Naive thymus-derived CD8-positive, alpha-beta T cell (primary cell): ENCODE data around the gene GRK5. TPM values are rescaled to one million over a fixed set of nuclear protein-coding genes. Genes with fewer than 3 reads are reported as not detected.

ENCODE experiments used
- ATAC-seq, 2 donors: fragments of 150-1000 bp; cut with Tn5 transposase in 1 of 2; sonication (Bioruptor Pico), chemical (Tn5 transposase) in 1 of 2; 1 replicate in 1 of 2; 2 replicates in 1 of 2; pipeline ENCODE4 v1.10.0; 2021; ENCODE audit warnings: mild to moderate bottlenecking in 2 of 2, moderate library complexity in 2 of 2
- POLR2A ChIA-PET: fragments of 350-600 bp; sonication (Branson Sonifier 250); formaldehyde crosslinking; loops from one replicate; lab custom pipeline; 2021; ENCODE audit warnings: antibody characterized with exemption; lab: Charles Lee
- DNase-seq, 10 donors: peaks; one replicate each; pipeline versions ENCODE4 v3.0.0 to v3.0.0-alpha.2; 2020 to 2022
- H3K27ac Mint-ChIP-seq, 10 donors: one replicate each; pipeline ENCODE4 v1.8.0; 2020 to 2022; ENCODE audit warnings: mild to moderate bottlenecking in 10 of 10, mixed read lengths in 10 of 10, moderate library complexity in 4 of 10, inconsistent platforms in 1 of 10
- H3K27me3 Mint-ChIP-seq, 5 donors: one replicate each; pipeline ENCODE4 v1.8.0; 2021 to 2022; ENCODE audit warnings: mixed read lengths in 5 of 5
- H3K36me3 Mint-ChIP-seq, 3 donors: one replicate each; pipeline ENCODE4 v1.8.0; 2020 to 2022; ENCODE audit warnings: mixed read lengths in 3 of 3, mild to moderate bottlenecking in 2 of 3, inconsistent platforms in 1 of 3
- H3K4me1 Mint-ChIP-seq, 4 donors: one replicate each; pipeline ENCODE4 v1.8.0; 2021 to 2022; ENCODE audit warnings: mixed read lengths in 4 of 4
- H3K4me3 Mint-ChIP-seq, 10 donors: one replicate each; pipeline ENCODE4 v1.8.0; 2020 to 2022; ENCODE audit warnings: mild to moderate bottlenecking in 10 of 10, mixed read lengths in 10 of 10, moderate library complexity in 6 of 10, inconsistent platforms in 1 of 10
- H3K9me3 Mint-ChIP-seq, 9 donors: one replicate each; pipeline ENCODE4 v1.8.0; 2020 to 2022; ENCODE audit warnings: mixed read lengths in 9 of 9, mild to moderate bottlenecking in 3 of 9, inconsistent platforms in 1 of 9, moderate library complexity in 1 of 9
- polyA plus RNA-seq, 3 donors: library from polyadenylated mRNA; unstranded; fragments of 300-500 nt; fragmentation: Illumina TruSeq; gene quantifications; one replicate each; pipeline ENCODE4 v1.2.3, GENCODE V29; 2021
- total RNA-seq, 8 experiments: library from RNA in 2 of 8; stranded (reverse) in 2 of 8; gene quantifications; one replicate each; pipeline ENCODE4 v1.2.3 and lab custom pipeline; 2021 to 2026

Gene GRK5
- total and polyA plus RNA-seq, 5 experiments from 2014 or later, result 4.4 to 23.2 (median 11.0) TPM

GRCh38 chr10:119495545-119495944 lies 288.2 kb downstream of the GRK5 start:
- DNase-seq, result no peak
- no peaks in the 10 kb centered on the region for H3K27me3 Mint-ChIP-seq
- peaks cover 0 to 27% (median 11%) of the 10 kb centered on the region in 3 donors for H3K36me3 Mint-ChIP-seq
- no peak for ATAC-seq
- POLR2A ChIA-PET, result interaction anchor here (0.5 to 28.6 kb wide), 7 partner anchors 10 to 199 kb away, joined by 3 to 674 read pairs (median 4); partner anchors contain the start of gene RGS10
- H3K9me3 Mint-ChIP-seq, result no peaks in the 10 kb centered on the region
- H3K4me3 Mint-ChIP-seq, result peak overlapping the region in 3 of 10 donors; percentile 22 to 52 (median 33)
- peaks cover 48 to 89% (median 82%) of the 10 kb centered on the region in 4 donors for H3K4me1 Mint-ChIP-seq
- H3K27ac Mint-ChIP-seq, result peak overlapping the region; percentile 74 to 100 (median 95)

- Mint-ChIP-seq H3K4me1 (peaks cover 52 to 94% (median 89%) of the 10 kb centered on the region in 4 donors), H3K4me3 (peak overlapping the region in 7 of 10 donors; percentile 28 to 62 (median 42)), H3K9me3 (no peaks in the 10 kb centered on the region), H3K36me3 (peaks cover 0 to 27% (median 11%) of the 10 kb centered on the region in 3 donors), H3K27ac (peak overlapping the region; percentile 76 to 100 (median 93)), H3K27me3 (no peaks in the 10 kb centered on the region)
- ATAC-seq, result peak in 1 of 2 donors; percentile 19
- POLR2A ChIA-PET, result interaction anchor here (0.7 to 28.6 kb wide), 5 partner anchors 13 to 200 kb away, joined by 3 to 674 read pairs (median 4); partner anchors contain the start of gene RGS10
- no peak for DNase-seq
Measured at GRCh38 chr10:119496273-119496672, 288.9 kb downstream of the GRK5 start.

- DNase-seq (no peak), ATAC-seq (no peak)
- peaks cover 0 to 27% (median 14%) of the 10 kb centered on the region in 3 donors for H3K36me3 Mint-ChIP-seq
- peak overlapping the region in 5 of 10 donors; percentile 26 to 68 (median 43) for H3K4me3 Mint-ChIP-seq
- H3K4me1 Mint-ChIP-seq, result peaks cover 55 to 94% (median 89%) of the 10 kb centered on the region in 4 donors
- no peaks in the 10 kb centered on the region for H3K9me3 Mint-ChIP-seq
- no peaks in the 10 kb centered on the region for H3K27me3 Mint-ChIP-seq
- peak overlapping the region; percentile 90 to 100 (median 98) for H3K27ac Mint-ChIP-seq
- POLR2A ChIA-PET, result interaction anchor here (10.0 to 28.6 kb wide), 2 partner anchors 19 to 40 kb away, joined by 71 to 674 read pairs; partner anchors contain the start of gene RGS10
Measured at GRCh38 chr10:119497243-119497642, 289.9 kb downstream of the GRK5 start.

- peak; percentile 3 to 6 for ATAC-seq
- H3K4me1 Mint-ChIP-seq, result peaks cover 56 to 98% (median 94%) of the 10 kb centered on the region in 4 donors
- peak in 6 of 10 donors; percentile 38 to 63 (median 52) for DNase-seq
- peak overlapping the region; percentile 94 to 100 (median 99) for H3K27ac Mint-ChIP-seq
- H3K9me3 Mint-ChIP-seq, result no peaks in the 10 kb centered on the region
- H3K27me3 Mint-ChIP-seq, result no peaks in the 10 kb centered on the region
- POLR2A ChIA-PET, result interaction anchor here (1.0 to 28.6 kb wide), 6 partner anchors 10 to 292 kb away, joined by 3 to 674 read pairs (median 32); partner anchors contain the start of genes GRK5 and RGS10
- H3K36me3 Mint-ChIP-seq, result peaks cover 0 to 38% (median 14%) of the 10 kb centered on the region in 3 donors
- H3K4me3 Mint-ChIP-seq, result peak overlapping the region; percentile 12 to 84 (median 78)
Measured at GRCh38 chr10:119498889-119499676, 291.7 kb downstream of the GRK5 start.

GRCh38 chr10:119499677-119500002 lies 292.3 kb downstream of the GRK5 start:
- Mint-ChIP-seq H3K36me3 (peaks cover 0 to 43% (median 14%) of the 10 kb centered on the region in 3 donors), H3K9me3 (no peaks in the 10 kb centered on the region), H3K4me1 (peaks cover 54 to 98% (median 94%) of the 10 kb centered on the region in 4 donors), H3K27me3 (no peaks in the 10 kb centered on the region), H3K27ac (peak overlapping the region; percentile 94 to 100 (median 99)), H3K4me3 (peak overlapping the region; percentile 12 to 84 (median 78))
- DNase-seq, result no peak
- no peak for ATAC-seq
- POLR2A ChIA-PET, result interaction anchor here (0.6 to 28.6 kb wide), 7 partner anchors 10 to 417 kb away, joined by 3 to 674 read pairs (median 11); partner anchors contain the start of genes GRK5 and RGS10

GRCh38 chr10:119500123-119500795 lies 292.9 kb downstream of the GRK5 start:
- Mint-ChIP-seq H3K9me3 (no peaks in the 10 kb centered on the region), H3K36me3 (peaks cover 0 to 41% (median 18%) of the 10 kb centered on the region in 3 donors), H3K27me3 (no peaks in the 10 kb centered on the region), H3K4me3 (peak overlapping the region; percentile 19 to 84 (median 78)), H3K4me1 (peaks cover 54 to 98% (median 94%) of the 10 kb centered on the region in 4 donors), H3K27ac (peak overlapping the region; percentile 94 to 100 (median 99))
- POLR2A ChIA-PET, result interaction anchor here (0.6 to 28.6 kb wide), 9 partner anchors 10 to 417 kb away, joined by 3 to 674 read pairs (median 11); partner anchors contain the start of genes GRK5 and RGS10
- no peak for ATAC-seq
- DNase-seq, result no peak

GRCh38 chr10:119500821-119501220 lies 293.4 kb downstream of the GRK5 start:
- Mint-ChIP-seq H3K27ac (peak overlapping the region; percentile 94 to 100 (median 99)), H3K4me3 (peak overlapping the region; percentile 19 to 84 (median 78))
- DNase-seq, result no peak

GRCh38 chr10:119501690-119502089 lies 294.3 kb downstream of the GRK5 start:
- peak overlapping the region; percentile 68 to 87 (median 82) for H3K4me3 Mint-ChIP-seq
- H3K27ac Mint-ChIP-seq, result peak overlapping the region; percentile 94 to 100 (median 99)
- POLR2A ChIA-PET, result interaction anchor here (0.9 to 28.6 kb wide), 9 partner anchors 8 to 295 kb away, joined by 3 to 674 read pairs (median 11); partner anchors contain the start of genes GRK5 and RGS10
- no peak for DNase-seq
- H3K9me3 Mint-ChIP-seq, result no peaks in the 10 kb centered on the region
- peak in 1 of 2 donors; percentile 16 for ATAC-seq
- H3K36me3 Mint-ChIP-seq, result peaks cover 0 to 47% (median 18%) of the 10 kb centered on the region in 3 donors
- H3K4me1 Mint-ChIP-seq, result peaks cover 56 to 99% (median 97%) of the 10 kb centered on the region in 4 donors
- no peaks in the 10 kb centered on the region for H3K27me3 Mint-ChIP-seq

More at GRCh38 chr10:119500821-119501220, 293.4 kb downstream of the GRK5 start:
- H3K27me3 Mint-ChIP-seq, result no peaks in the 10 kb centered on the region
- no peaks in the 10 kb centered on the region for H3K9me3 Mint-ChIP-seq
- POLR2A ChIA-PET, result interaction anchor here (0.9 to 28.6 kb wide), 7 partner anchors 9 to 36 kb away, joined by 3 to 674 read pairs (median 11); partner anchors contain the start of gene RGS10
- no peak for ATAC-seq
- H3K36me3 Mint-ChIP-seq, result peaks cover 0 to 41% (median 18%) of the 10 kb centered on the region in 3 donors
- H3K4me1 Mint-ChIP-seq, result peaks cover 56 to 98% (median 96%) of the 10 kb centered on the region in 4 donors

- DNase-seq (peak; percentile 66 to 96 (median 90)), ATAC-seq (peak; percentile 78 to 88)
- no peaks in the 10 kb centered on the region for H3K27me3 Mint-ChIP-seq
- POLR2A ChIA-PET, result interaction anchor here (0.6 to 28.6 kb wide), 10 partner anchors 9 to 295 kb away, joined by 3 to 674 read pairs (median 6); partner anchors contain the start of genes GRK5 and RGS10
- peaks cover 0 to 52% (median 18%) of the 10 kb centered on the region in 3 donors for H3K36me3 Mint-ChIP-seq
- H3K4me1 Mint-ChIP-seq, result peaks cover 58 to 99% (median 97%) of the 10 kb centered on the region in 4 donors
- H3K27ac Mint-ChIP-seq, result peak overlapping the region; percentile 94 to 100 (median 99)
- H3K4me3 Mint-ChIP-seq, result peak overlapping the region; percentile 68 to 87 (median 82)
- H3K9me3 Mint-ChIP-seq, result no peaks in the 10 kb centered on the region
Measured at GRCh38 chr10:119502209-119502608, 294.8 kb downstream of the GRK5 start.

- no peak for DNase-seq
- Mint-ChIP-seq H3K27me3 (no peaks in the 10 kb centered on the region), H3K4me3 (peak overlapping the region; percentile 68 to 87 (median 82)), H3K36me3 (peaks cover 0 to 54% (median 15%) of the 10 kb centered on the region in 3 donors), H3K9me3 (no peaks in the 10 kb centered on the region), H3K27ac (peak overlapping the region; percentile 94 to 100 (median 99)), H3K4me1 (peaks cover 57 to 100% (median 96%) of the 10 kb centered on the region in 4 donors)
- peak in 1 of 2 donors; percentile 21 for ATAC-seq
- POLR2A ChIA-PET, result interaction anchor here (0.6 to 28.6 kb wide), 11 partner anchors 9 to 296 kb away, joined by 3 to 674 read pairs (median 4); partner anchors contain the start of genes GRK5 and RGS10
Measured at GRCh38 chr10:119502618-119503155, 295.3 kb downstream of the GRK5 start.

- H3K27me3 Mint-ChIP-seq, result no peaks in the 10 kb centered on the region
- peak overlapping the region; percentile 94 to 100 (median 99) for H3K27ac Mint-ChIP-seq
- peaks cover 0 to 54% (median 20%) of the 10 kb centered on the region in 3 donors for H3K36me3 Mint-ChIP-seq
- ATAC-seq (no peak), DNase-seq (no peak)
- H3K9me3 Mint-ChIP-seq, result no peaks in the 10 kb centered on the region
- POLR2A ChIA-PET, result interaction anchor here (0.6 to 28.6 kb wide), 7 partner anchors 10 to 33 kb away, joined by 3 to 674 read pairs (median 4); partner anchors contain the start of gene RGS10
- peaks cover 55 to 96% (median 94%) of the 10 kb centered on the region in 4 donors for H3K4me1 Mint-ChIP-seq
- H3K4me3 Mint-ChIP-seq, result peak overlapping the region in 8 of 10 donors; percentile 65 to 87 (median 84)
Measured at GRCh38 chr10:119503821-119504220, 296.4 kb downstream of the GRK5 start.
